ENCODE measurements around the gene RASSF4.

Gene RASSF4

GRCh38 chr10:44938956-44939355 is 20.6 kb upstream of the RASSF4 start:
- no peak for DNase-seq (ENCODE audit: low read depth)
- no peak for TF ChIP-seq CTCF (conservative IDR thresholded peaks at IDR 0.05; ENCODE audit: low read depth, low read length)
- H3K4me3 ChIP-seq (ENCODE audit: low read length), result no peak overlapping the region

- no peak for TF ChIP-seq CTCF (conservative IDR thresholded peaks at IDR 0.05; ENCODE audit: low read depth, low read length)
- no peak for DNase-seq (ENCODE audit: low read depth)
- H3K4me3 ChIP-seq (ENCODE audit: low read length), result no peak overlapping the region
Measured at GRCh38 chr10:44939691-44940401, 19.8 kb upstream of the RASSF4 start.

GRCh38 chr10:44944354-44944753 is 15.2 kb upstream of the RASSF4 start:
- no peak overlapping the region for H3K4me3 ChIP-seq (ENCODE audit: low read length)
- no peak for DNase-seq (ENCODE audit: low read depth)
- no peak for TF ChIP-seq CTCF (conservative IDR thresholded peaks at IDR 0.05; ENCODE audit: low read depth, low read length)

- DNase-seq (ENCODE audit: low read depth), result no peak
Measured at GRCh38 chr10:44946205-44946604, 13.4 kb upstream of the RASSF4 start.

GRCh38 chr10:44947371-44948152 is 12.0 kb upstream of the RASSF4 start:
- DNase-seq (ENCODE audit: low read depth), result no peak

More at GRCh38 chr10:44946205-44946604, 13.4 kb upstream of the RASSF4 start:
- H3K4me3 ChIP-seq (ENCODE audit: low read length), result no peak overlapping the region
- TF ChIP-seq CTCF (conservative IDR thresholded peaks at IDR 0.05; ENCODE audit: low read depth, low read length), result no peak

GRCh38 chr10:44948642-44949041 is 11.0 kb upstream of the RASSF4 start:
- TF ChIP-seq CTCF (conservative IDR thresholded peaks at IDR 0.05; ENCODE audit: low read depth, low read length), result no peak
- H3K4me3 ChIP-seq (ENCODE audit: low read length), result no peak overlapping the region
- DNase-seq (ENCODE audit: low read depth), result no peak

More at GRCh38 chr10:44947371-44948152, 12.0 kb upstream of the RASSF4 start:
- H3K4me3 ChIP-seq (ENCODE audit: low read length), result no peak overlapping the region
- TF ChIP-seq CTCF (conservative IDR thresholded peaks at IDR 0.05; ENCODE audit: low read depth, low read length), result no peak
